Measurements from ENCODE around the gene DNAJC28. TPM values are rescaled to one million over a fixed set of nuclear protein-coding genes. Genes with fewer than 3 reads are reported as not detected.
A peak's percentile ranks its signal among the peaks of the same experiment; 100 is the strongest.

The DNAJC28 gene
- total and polyA plus RNA-seq, 9 donors = 0.34 to 2.6 (median 1.2) TPM

DNA sequence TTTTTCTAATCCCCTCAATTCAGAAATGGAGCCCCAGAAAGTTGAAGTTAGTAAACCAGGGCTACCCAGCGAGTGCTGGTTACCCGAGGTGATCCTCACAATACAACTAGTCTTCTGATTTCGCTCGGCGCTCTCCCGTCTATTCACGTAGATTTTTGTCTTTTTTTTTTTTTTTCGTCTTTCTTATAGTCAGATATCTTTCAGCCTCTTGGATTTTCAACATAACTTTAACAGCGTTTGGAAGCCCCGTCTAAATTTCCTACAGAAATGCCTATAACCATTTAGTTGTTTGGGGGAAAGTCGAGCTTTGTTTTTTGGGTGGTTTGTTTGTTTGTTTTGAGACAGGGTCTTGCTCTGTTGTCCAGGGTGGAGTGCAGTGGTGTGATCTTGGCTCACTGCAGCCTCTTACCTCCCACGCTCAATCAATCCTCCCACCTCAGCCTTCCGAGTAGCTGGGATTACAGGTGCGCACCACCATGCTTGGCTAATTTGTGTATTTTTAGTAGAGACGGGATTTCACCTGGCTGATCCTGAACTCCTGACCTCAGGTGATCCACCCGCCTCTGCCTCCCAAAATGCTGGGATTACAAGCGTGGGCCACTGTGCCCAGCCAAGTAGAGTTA is 10.9 kb downstream of the DNAJC28 start:
- intact Hi-C loops (cut with DNase I) = no loop called here
- peak overlapping the region; percentile 96 for H3K4me3 ChIP-seq
- H3K27ac ChIP-seq = peak overlapping the region; percentile 59 to 67
- no peaks in the 10 kb centered on the region for H3K27me3 ChIP-seq
- TF ChIP-seq EP300 (IDR thresholded peaks at IDR 0.05) (no peak), POLR2A (IDR thresholded peaks at IDR 0.05) (no peak)
- TF ChIP-seq, protein P1, sequence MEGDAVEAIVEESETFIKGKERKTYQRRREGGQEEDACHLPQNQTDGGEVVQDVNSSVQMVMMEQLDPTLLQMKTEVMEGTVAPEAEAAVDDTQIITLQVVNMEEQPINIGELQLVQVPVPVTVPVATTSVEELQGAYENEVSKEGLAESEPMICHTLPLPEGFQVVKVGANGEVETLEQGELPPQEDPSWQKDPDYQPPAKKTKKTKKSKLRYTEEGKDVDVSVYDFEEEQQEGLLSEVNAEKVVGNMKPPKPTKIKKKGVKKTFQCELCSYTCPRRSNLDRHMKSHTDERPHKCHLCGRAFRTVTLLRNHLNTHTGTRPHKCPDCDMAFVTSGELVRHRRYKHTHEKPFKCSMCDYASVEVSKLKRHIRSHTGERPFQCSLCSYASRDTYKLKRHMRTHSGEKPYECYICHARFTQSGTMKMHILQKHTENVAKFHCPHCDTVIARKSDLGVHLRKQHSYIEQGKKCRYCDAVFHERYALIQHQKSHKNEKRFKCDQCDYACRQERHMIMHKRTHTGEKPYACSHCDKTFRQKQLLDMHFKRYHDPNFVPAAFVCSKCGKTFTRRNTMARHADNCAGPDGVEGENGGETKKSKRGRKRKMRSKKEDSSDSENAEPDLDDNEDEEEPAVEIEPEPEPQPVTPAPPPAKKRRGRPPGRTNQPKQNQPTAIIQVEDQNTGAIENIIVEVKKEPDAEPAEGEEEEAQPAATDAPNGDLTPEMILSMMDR (IDR thresholded peaks at IDR 0.05) = no peak
- DNase-seq = no peak
- peaks cover 5% of the 10 kb centered on the region for H3K4me1 ChIP-seq (ENCODE audit: insufficient read depth)
- no peaks in the 10 kb centered on the region for H3K9me3 ChIP-seq
- no peaks in the 10 kb centered on the region for H3K36me3 ChIP-seq
- WGBS, 3 donors = 11 to 21% (median 18%) methylated on average over 17 of the region's 17 CpGs

DNA sequence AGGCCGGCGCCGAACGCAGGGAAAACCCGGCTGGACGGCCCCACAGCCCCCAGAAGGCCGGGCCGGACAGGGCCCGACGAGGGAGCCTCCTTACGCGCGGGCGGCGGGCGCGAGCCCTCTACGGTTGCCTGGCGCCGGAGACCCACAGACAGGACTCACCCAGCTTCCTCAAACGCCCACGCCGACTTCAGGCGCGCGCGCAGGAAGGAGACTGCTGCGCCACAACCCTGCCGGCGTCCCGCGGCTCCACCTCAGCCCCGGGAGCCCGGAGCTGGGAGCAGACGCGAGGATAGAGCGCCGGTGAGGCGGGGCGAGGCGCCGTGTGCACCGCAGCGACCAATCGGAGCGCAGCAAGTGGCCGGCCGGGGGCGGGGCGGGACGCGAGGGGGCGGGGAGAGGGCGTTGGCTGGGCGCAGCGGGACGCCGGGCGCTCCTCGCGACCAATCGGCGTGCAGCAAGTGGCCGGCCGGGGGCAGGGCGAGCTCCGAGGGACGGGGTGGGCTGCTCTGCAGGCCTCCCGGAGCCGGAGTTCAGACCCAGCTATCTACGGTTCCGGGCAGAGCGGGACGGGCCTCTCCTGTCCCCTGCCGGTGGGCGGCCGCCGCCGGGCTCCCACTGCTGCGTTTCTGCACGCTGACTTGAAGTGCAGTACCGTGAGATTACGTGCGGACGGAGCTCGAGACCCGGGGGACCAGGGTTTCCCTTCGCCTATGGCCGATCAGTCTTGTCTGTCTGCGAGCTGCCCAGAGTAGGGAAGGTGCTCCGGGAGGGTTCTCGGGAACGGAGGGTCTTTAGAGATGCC is 11.6 kb downstream of the DNAJC28 start, which contains the start of gene TMEM50B:
Gene TMEM50B (minus strand): TSS at position 296 of the 802 bp plus-strand sequence. CDS start 11,089 bp downstream, outside the sequence.
- Histone ChIP-seq H3K9me3 (no peaks in the 10 kb centered on the region), H3K4me1 (ENCODE audit: insufficient read depth) (peaks cover 5% of the 10 kb centered on the region), H3K27ac (peak within 1 kb of the TSS; percentile 78 to 94), H3K4me3 (peak within 1 kb of the TSS; percentile 96), H3K36me3 (no peaks in the 10 kb centered on the region), H3K27me3 (no peaks in the 10 kb centered on the region)
- TF ChIP-seq, protein P1 (IDR thresholded peaks at IDR 0.05) = peak; percentile 53 to 84 (median 66)
- TF ChIP-seq EP300 (IDR thresholded peaks at IDR 0.05) (no peak), POLR2A (IDR thresholded peaks at IDR 0.05) (peak; percentile 92)
- WGBS, 3 donors = 0% methylated on average over 26 to 93 of the region's 93 CpGs
- peak; percentile 95 to 97 (median 96) for DNase-seq
- intact Hi-C loops (cut with DNase I) = no loop called here

DNA sequence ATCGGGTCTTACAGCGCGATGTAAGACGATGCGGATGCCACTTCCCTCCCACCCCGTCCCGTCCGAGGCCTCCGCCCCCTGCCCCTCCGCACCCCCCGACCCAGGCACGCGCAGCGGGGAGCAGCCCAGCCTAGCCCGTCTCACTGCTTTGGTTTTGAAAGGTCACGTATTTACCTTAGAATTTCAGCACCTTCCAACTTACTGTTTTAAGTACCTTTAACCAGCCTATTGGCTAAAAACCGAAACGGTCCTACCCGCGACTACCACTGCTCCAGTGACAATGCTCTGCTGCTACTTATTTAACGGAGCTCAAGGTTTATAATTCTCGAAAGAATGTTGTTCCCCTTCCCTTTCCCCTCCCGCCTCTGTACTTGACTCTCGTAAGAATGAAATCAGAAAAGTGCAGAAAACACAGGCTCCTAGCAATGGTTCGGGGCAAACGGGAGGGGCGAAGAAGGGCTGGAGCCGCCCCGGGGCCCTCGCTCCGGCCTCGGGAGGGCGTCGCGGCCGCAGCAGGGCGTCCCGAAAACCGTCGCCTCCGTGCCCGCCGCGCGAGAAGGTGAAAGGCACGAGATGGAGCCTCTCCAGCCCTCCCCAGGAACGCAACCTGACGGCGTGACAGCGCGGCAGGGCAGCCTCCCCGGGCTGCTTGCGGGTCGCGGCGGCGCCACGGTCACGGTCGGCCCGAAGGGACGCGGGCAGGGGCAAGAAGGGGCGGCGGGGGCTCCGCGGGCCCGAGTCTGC is 12.4 kb downstream of the DNAJC28 start:
- Histone ChIP-seq H3K27ac (peak overlapping the region; percentile 78 to 94), H3K4me1 (ENCODE audit: insufficient read depth) (peaks cover 7% of the 10 kb centered on the region), H3K27me3 (no peaks in the 10 kb centered on the region), H3K9me3 (no peaks in the 10 kb centered on the region), H3K4me3 (peak overlapping the region; percentile 96), H3K36me3 (no peaks in the 10 kb centered on the region)
- 0 to 1% (median 1%) methylated on average over 36 to 68 of the region's 68 CpGs for WGBS, 3 donors
- intact Hi-C loops (cut with DNase I) = no loop called here
- DNase-seq = peak in 4 of 5 donors; percentile 32 to 57 (median 50)
- TF ChIP-seq EP300 (IDR thresholded peaks at IDR 0.05) = no peak
- TF ChIP-seq POLR2A (IDR thresholded peaks at IDR 0.05) = no peak
- TF ChIP-seq, protein P1 (IDR thresholded peaks at IDR 0.05) = no peak

DNA sequence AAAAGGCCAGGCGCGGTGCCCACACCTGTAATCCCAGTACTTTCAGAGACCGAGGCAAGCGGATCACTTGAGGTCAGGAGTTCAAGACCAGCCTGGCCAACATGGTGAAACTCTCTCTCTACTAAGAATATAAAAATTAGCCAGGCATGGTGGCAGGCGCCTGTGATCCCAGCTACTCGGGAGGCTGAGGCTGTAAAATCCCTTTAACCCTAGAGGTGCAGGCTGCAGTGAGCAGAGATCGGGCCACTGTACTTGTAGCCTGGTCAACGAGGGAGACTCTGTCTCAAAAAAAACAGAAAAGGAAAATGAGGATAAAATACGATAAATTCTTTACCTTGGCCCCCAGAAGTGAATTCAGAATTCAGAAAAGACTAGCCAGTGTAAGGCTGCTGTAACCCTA is 13.3 kb downstream of the DNAJC28 start:
- no peak for DNase-seq
- peaks cover 7% of the 10 kb centered on the region for H3K4me1 ChIP-seq (ENCODE audit: insufficient read depth)
- WGBS, 3 donors = 55 to 58% (median 56%) methylated on average over 9 of the region's 9 CpGs
- H3K27ac ChIP-seq = peak overlapping the region in 1 of 2 donors; percentile 94
- H3K27me3 ChIP-seq = no peaks in the 10 kb centered on the region
- H3K36me3 ChIP-seq = no peaks in the 10 kb centered on the region
- no peak for TF ChIP-seq EP300 (IDR thresholded peaks at IDR 0.05)
- TF ChIP-seq POLR2A (IDR thresholded peaks at IDR 0.05) = no peak
- TF ChIP-seq, protein P1 (IDR thresholded peaks at IDR 0.05) = no peak
- intact Hi-C loops (cut with DNase I) = no loop called here
- H3K9me3 ChIP-seq = no peaks in the 10 kb centered on the region
- peak overlapping the region; percentile 96 for H3K4me3 ChIP-seq
